NCI-H2196 (cell line): ENCODE data around the gene NEK7.
"Not testable (repeated sequence)": the region's sequence is repeated elsewhere in the genome, so short reads cannot be mapped to it uniquely, and the experiment has no call there.

Experiments
- DNase-seq: peaks from one replicate; lab custom pipeline; 2025; ENCODE audit not compliant: unreplicated experiment; lab: John Stamatoyannopoulos, UW

The NEK7 gene

DNA sequence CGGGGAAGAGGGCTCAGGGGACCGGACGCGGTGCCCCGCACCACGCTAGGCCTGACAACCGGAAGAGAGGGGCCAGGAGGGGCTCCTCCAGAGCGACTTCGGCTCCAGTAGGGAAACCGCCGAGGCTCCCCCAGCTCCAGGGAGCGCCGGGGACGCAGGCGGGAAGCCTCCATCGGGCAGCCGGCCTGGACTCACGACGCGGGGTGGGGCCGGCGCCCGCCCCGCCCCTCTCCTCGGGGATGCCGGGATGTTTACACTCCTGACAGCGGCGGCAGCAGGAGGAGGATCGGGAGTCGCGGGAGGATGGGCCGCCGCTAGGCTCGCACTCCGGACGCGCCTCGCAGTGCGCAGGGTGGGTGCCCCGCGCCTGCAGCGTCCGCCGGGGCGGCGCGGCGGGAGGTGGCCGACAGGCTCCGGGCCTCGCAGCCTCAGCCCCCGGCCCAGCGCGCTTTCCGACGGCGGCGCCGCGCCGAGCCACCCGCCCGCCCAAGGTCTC, at the start of gene NEK7:
NEK7 (plus strand) TSS at position 254 of the 496 bp plus-strand sequence. CDS start 75,583 bp downstream, outside the sequence.
- peak; percentile 81 for DNase-seq

DNA sequence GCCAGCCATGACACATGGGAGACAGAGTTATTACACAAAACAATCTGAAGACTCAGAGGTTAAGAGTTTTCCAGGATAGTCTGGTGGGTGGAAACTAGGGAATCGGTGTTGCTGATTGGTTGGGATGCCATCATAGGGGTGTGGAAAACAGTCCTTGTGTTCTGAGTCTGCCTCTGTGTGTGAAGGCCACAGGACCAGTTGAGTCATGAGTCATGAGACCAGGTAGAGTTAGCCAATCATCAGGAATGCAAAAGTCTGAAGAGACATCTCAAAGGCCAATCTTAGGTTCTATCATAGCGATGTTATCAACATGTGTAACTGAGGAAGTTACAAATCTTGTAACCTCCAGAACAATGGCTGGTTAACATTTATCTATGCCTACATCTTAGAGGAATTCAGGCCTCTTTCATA, 49.7 kb upstream of the NEK7 start:
- DNase-seq = no peak

DNA sequence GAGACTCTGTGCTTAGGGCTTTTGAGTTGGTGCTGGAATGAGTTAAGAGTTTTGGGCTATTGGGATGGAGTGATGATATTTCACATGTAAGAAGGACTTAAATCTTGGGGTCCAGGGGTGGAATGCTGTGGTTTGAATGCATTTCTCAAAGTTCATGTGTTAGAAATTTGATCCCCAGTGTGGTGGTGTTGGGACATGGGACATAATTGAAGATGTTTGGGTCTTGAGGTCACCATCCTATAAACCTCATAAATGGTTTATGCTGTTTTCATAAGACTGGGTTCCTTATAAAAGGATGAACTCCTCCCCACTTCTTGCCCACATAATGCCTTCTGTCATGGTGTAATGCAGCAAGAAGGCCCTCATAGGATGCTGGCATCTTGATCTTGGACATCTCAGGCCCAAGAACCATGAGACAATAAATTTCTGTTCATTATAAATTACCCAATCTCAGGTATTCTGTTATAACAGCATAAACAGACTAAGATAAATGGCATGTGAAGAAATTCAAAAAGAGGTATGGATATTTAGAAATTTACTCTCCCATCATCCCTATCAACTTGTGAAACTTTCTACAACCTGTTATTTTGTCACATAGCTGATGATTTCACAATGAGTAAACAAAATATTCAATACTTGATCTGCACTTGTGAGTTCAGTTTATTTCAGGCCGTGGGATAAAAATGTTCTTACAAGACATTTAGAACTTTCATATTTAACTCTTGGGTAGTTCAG, 48.0 kb upstream of the NEK7 start:
- DNase-seq = no peak

- no peak for DNase-seq
Observed at GRCh38 chr1:198109371-198109715, 47.5 kb upstream of the NEK7 start.

- DNase-seq = no peak
Observed at GRCh38 chr1:198113342-198113750, 43.5 kb upstream of the NEK7 start.

GRCh38 chr1:198116069-198116468, 40.7 kb upstream of the NEK7 start:
- DNase-seq = no peak

GRCh38 chr1:198116469-198116868, 40.3 kb upstream of the NEK7 start:
- DNase-seq = no peak

DNA sequence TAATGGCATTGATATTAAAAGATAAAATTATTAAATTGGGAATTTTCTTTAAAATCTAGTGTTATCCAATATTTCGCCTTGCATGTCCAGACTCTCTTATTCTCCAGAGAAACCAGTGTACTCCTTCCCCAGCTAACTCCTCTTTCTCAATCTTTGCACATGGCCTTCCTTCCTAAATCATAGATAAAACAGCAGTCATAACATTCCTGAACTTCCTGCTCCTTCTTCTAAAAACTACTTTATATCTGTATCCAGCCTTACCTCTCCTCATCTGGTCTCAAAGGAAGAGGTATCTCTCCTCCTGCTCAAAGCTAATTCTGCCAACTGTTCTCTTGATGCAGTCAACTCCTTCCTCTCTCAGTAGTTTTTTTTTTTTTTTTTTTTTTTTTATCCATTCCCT, 39.5 kb upstream of the NEK7 start:
- no peak for DNase-seq

DNA sequence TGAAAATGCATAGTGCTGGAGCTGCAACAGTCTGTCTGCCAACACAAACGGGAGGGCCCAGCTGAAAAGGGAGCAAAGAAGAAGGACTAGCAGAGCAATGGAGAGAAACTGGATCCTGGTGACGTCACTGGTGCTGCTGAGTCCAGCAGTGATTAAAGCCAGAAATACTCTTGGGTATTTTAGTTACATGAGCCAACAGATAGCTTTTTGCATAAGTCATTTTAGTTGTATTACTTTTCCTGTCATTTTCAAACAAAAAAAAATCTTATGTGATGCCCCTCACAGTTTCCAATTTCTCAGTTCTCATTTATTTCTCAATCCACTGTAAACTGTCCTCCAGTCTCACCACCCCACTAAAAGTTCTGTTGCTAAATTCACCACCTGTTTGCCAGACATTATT, 38.7 kb upstream of the NEK7 start:
- DNase-seq = no peak

DNA sequence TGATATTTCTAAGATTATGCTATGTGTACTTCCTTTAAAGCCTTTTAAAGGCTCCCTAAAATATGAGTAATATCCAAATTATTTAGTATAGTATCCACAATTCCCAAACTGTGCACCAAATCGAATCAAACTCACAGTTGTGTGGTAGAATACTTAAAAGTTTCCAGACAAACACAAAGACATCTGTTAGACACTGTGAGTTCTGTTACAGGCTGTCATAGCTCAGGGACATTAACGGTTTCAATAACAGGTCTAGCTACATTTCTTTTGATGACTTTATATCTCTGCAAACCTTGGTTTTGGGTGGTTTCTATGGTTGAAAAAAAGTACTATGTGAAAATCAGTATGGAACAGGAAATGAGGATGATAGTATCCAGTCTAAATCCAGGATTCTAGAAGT, 36.9 kb upstream of the NEK7 start:
- DNase-seq = no peak

GRCh38 chr1:198121056-198121826, 35.6 kb upstream of the NEK7 start:
- DNase-seq = no peak

GRCh38 chr1:198122693-198123092, 34.1 kb upstream of the NEK7 start:
- no peak for DNase-seq

- no peak for DNase-seq
Observed at GRCh38 chr1:198123133-198123532, 33.7 kb upstream of the NEK7 start.

DNA sequence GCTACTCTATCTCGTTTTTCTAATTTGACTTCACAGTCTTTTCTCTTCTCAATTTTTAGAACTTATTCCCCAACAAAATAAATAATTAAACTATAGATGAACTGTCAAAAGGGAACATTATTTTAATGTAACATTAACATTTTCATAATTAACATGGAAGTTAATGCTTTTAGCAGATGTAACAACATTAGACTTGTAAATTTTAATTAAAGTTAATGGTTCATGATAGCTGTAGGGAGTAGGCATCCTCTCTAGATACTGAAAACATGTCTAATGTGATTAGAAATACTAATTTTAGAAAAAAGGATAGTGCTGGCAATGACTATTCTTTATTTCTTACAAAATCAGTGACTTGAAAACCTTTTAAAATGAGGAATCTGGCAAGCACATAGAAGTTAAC, 32.1 kb upstream of the NEK7 start:
- DNase-seq = no peak

GRCh38 chr1:198125995-198126735, 30.6 kb upstream of the NEK7 start:
- DNase-seq = no peak

DNA sequence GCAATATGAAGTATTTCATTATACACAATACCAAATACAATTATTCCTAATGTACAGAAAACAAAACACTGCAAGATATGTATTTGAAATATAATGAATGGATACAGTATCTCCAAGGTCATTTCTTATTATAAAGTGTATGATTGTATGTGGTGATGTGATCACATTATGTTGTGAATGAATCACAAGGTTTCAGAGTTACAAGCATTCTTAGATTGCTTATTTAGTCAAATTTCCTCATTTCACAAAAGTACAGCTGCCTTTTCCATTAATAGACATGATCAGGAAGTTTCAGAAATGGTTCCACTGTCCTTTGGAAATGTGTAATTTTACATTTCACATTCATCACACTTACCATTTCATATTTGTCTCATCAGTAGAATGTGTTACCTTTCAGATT, 28.3 kb upstream of the NEK7 start:
- no peak for DNase-seq

GRCh38 chr1:198130053-198130452, 26.7 kb upstream of the NEK7 start:
- DNase-seq = not testable (repeated sequence)

DNA sequence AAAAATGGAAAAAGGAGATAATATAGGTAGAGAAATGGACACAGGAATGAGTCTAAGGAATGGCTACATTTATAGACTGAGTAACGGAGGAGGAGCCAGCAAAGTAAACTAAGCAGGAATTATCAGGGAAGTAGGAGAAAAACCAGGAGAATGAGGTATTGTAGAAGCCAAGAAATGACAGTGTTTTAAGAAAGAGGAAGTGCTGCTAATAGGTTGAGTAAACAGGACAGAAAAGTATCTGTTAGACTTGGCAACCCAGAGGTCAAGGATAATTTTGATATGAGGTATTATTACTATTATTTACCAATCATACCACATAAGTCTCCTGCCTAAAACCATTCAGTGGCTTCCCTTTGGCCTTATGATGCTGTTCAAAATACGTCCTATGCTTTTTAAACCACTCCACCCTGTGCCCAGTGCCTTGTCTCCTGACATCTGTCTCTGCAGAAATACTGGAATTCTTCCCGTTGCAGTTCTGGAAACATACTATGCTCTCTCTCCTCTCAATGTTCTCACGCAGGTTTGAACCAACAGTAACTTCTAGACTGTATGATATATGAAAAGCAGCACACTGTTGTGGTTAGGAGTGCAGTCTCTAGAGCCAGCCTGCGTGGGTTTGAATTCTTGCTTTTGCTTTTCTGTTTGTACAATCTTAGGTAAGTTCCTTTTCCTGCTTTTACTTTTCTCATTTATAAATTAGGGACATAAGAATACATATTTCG, 24.6 kb upstream of the NEK7 start:
- DNase-seq = no peak

- no peak for DNase-seq
Observed at GRCh38 chr1:198134252-198134651, 22.5 kb upstream of the NEK7 start.

DNA sequence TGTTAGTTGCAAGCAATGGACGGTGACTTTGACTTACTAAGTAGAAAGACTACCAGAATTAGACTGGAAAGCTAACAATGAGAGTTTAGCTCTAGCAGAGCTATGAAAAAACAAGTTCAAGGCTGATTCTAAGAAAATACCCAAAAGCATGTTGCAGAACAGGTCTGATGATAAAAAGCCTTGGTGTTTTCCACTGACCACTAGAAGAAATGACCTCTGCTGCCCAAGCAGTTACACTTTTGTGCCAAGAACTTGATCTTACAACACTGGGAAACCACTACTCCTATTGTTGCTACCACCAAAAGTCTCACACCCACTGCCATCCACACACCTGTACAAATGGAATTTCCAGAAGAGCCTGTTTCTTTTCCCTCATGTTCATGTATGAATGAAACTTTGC, 21.4 kb upstream of the NEK7 start:
- no peak for DNase-seq
